A673 (cell line): Measurements from ENCODE around the gene FOS. TPM values are rescaled to one million over a fixed set of nuclear protein-coding genes. Genes with fewer than 3 reads are reported as not detected.
"Not testable (repeated sequence)": the region's sequence is repeated elsewhere in the genome, so short reads cannot be mapped to it uniquely, and the experiment has no call there.

Source experiments
- BruUV-seq: library from RNA; stranded (reverse); fragments of 400-500 nt; replicated peaks from 2 replicates; lab custom pipeline; 2021; lab: Mats Ljungman, UMichigan
- CTCF ChIA-PET: fragments of 300-600 bp; sonication (Branson Sonifier 250); formaldehyde crosslinking; loops from one replicate; lab custom pipeline; 2022; ENCODE audit warnings: antibody characterized with exemption; lab: Charles Lee
- POLR2A ChIA-PET: fragments of 300-600 bp; sonication (Branson Sonifier 250); formaldehyde crosslinking; loops from one replicate; lab custom pipeline; 2022; ENCODE audit warnings: antibody characterized with exemption; ENCODE audit not compliant: low non-redundant PET; lab: Charles Lee
- DNase-seq: peaks from one replicate; pipeline ENCODE4 v3.0.0-alpha.2; 2015; ENCODE audit warnings: low spot score
- H3K27ac ChIP-seq: fragments of 200-600 bp; sonication (generic); 2 replicates; pipeline ENCODE4 v1.5.1; 2016; ENCODE audit warnings: mixed run types, low read depth, mild to moderate bottlenecking, mixed read lengths, antibody characterized with exemption, low read length; ENCODE audit not compliant: poor library complexity, severe bottlenecking
- H3K27me3 ChIP-seq: fragments of 200-600 bp; sonication (generic); replicated peaks from 2 replicates; pipeline ENCODE4 v1.6.1; 2017; ENCODE audit warnings: mixed run types, low read depth, mild to moderate bottlenecking, mixed read lengths, antibody characterized with exemption, low read length; ENCODE audit not compliant: insufficient read depth, poor library complexity
- H3K36me3 ChIP-seq: fragments of 200-600 bp; sonication (generic); 2 replicates; pipeline ENCODE4 v1.6.1; 2016; ENCODE audit warnings: mixed run types, mild to moderate bottlenecking, mixed read lengths, antibody characterized with exemption, low read length; ENCODE audit not compliant: insufficient read depth, poor library complexity, severe bottlenecking
- H3K4me1 ChIP-seq: fragments of 200-600 bp; sonication (generic); 2 replicates; pipeline ENCODE4 v1.6.1; 2017; ENCODE audit warnings: mixed run types, mild to moderate bottlenecking, mixed read lengths, antibody characterized with exemption, low read length; ENCODE audit not compliant: insufficient read depth, poor library complexity, severe bottlenecking
- H3K4me3 ChIP-seq: fragments of 200-600 bp; sonication (generic); 2 replicates; pipeline ENCODE4 v1.5.1; 2016; ENCODE audit warnings: low read depth, mixed run types, mild to moderate bottlenecking, mixed read lengths, low read length; ENCODE audit not compliant: poor library complexity, severe bottlenecking
- H3K9me3 ChIP-seq: fragments of 200-600 bp; sonication (generic); 2 replicates; pipeline ENCODE4 v1.6.1; 2016; ENCODE audit warnings: mixed run types, low read depth, mild to moderate bottlenecking, mixed read lengths, antibody characterized with exemption, low read length; ENCODE audit not compliant: poor library complexity, severe bottlenecking
- EZH2 ChIP-seq: fragments of 200-600 bp; sonication (generic); IDR thresholded peaks from 2 replicates; pipeline ENCODE4 v1.6.1; 2017; ENCODE audit warnings: borderline replicate concordance, low read depth, mild to moderate bottlenecking, mixed read lengths, antibody characterized with exemption, low read length; ENCODE audit not compliant: poor library complexity, severe bottlenecking
- intact Hi-C: fragments of 100-400 bp; cut with micrococcal nuclease; formaldehyde crosslinking; loops from one replicate; pipeline ENCODE4 v1.10.0; 2022; ENCODE audit not compliant: unreplicated experiment
- total RNA-seq: library from RNA; stranded (reverse); gene quantifications from 2 replicates; pipeline ENCODE4 v1.2.3, GENCODE V29; 2021
- TF ChIP-seq, protein P1 (sequence below): fragments of 300-800, 200-600 bp; sonication (generic); conservative IDR thresholded peaks from 2 replicates; pipeline ENCODE4 v1.5.1; 2017; ENCODE audit warnings: low read depth, mild to moderate bottlenecking, antibody characterized with exemption, low read length, moderate library complexity, mixed read lengths

The FOS gene
- total RNA-seq, 1 experiment from 2014 or later, result 13.7 TPM

DNA sequence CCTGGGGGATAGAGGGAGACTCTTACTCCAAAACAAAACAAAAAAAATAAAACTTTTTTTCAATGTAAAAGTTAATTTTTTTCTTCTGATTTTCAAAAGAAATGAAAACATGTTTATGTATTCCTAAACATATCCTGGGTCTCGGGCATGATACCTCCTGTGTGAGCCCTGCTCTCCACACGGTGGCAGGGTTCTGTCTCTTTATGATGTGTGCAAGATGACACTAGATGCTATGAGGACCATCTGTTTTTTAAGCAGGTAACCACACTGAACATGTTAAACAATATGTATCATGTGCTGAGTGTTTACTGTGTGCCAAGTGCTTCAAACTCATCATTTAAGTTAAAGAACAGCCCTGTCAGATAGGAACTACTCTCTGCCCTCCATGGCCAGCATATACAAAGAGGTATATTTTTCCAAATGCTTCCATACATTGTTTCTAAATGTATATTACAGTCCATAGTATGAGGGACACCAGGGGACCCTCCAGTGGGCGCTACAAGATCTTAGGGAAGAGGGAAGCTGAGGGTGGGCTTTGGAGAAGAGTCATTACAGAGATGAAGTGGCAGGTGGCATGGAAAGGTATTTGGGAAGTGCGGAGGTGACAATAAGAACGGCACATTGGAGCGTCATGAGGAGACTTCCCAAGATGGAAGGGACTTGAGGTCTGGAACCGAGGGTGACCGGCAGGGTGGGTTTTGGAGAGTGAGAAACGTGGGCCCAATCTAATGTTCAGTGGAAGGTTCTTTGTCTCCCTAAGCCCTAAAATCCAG, 28.5 kb downstream of the FOS start:
- Histone ChIP-seq H3K9me3 (no peaks in the 10 kb centered on the region), H3K4me3 (no peak overlapping the region), H3K36me3 (no peaks in the 10 kb centered on the region), H3K4me1 (peaks cover 9% of the 10 kb centered on the region), H3K27ac (no peak overlapping the region), H3K27me3 (no peaks in the 10 kb centered on the region)
- BruUV-seq, result no TSS peak
- TF ChIP-seq, protein P1, sequence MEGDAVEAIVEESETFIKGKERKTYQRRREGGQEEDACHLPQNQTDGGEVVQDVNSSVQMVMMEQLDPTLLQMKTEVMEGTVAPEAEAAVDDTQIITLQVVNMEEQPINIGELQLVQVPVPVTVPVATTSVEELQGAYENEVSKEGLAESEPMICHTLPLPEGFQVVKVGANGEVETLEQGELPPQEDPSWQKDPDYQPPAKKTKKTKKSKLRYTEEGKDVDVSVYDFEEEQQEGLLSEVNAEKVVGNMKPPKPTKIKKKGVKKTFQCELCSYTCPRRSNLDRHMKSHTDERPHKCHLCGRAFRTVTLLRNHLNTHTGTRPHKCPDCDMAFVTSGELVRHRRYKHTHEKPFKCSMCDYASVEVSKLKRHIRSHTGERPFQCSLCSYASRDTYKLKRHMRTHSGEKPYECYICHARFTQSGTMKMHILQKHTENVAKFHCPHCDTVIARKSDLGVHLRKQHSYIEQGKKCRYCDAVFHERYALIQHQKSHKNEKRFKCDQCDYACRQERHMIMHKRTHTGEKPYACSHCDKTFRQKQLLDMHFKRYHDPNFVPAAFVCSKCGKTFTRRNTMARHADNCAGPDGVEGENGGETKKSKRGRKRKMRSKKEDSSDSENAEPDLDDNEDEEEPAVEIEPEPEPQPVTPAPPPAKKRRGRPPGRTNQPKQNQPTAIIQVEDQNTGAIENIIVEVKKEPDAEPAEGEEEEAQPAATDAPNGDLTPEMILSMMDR, result peak; percentile 73
- TF ChIP-seq EZH2, result no peak
- intact Hi-C loops, result loop anchor here (1.0 to 5.0 kb wide), 4 partner anchors 181 to 675 kb away; partner anchors contain the start of gene TGFB3
- peak; percentile 60 for DNase-seq
- POLR2A ChIA-PET, result no interaction called here
- CTCF ChIA-PET, result interaction anchor here (0.6 to 1.4 kb wide), 3 partner anchors 180 to 181 kb away, joined by 3 to 17 read pairs (median 4); no protein-coding TSS in a partner anchor

DNA sequence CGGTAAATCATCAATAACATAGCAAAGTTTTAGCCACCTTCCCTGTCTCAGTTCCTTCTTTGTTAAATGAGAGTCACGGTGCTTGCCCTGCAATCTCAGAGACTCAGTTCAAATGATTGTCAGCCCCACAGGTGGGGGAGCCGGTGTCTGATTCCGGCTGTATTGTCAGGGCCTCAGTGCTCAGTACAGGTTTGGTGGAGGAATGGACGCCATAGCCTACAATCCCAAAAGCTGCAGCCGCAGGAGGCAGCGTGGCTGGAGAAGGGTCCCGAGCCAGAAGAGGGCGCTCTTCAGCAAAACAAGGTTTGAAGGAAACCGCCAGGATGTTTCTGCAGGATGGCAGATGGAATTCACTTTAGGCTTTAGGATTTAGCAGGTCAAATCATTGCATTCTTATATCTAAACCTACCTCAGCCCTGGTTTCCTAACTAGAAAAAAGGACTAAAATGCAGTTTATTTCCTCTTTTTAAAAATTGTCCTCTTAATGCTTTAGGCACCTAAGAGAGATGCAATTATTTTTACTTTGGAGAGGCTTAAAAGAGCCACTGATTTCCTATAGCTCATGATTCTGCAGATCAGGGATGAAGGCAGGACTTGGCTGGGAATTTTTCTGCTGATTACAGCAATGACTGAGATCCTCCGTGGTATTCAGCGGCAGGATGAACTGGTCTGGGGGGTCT, 29.2 kb downstream of the FOS start:
- Histone ChIP-seq H3K4me3 (no peak overlapping the region), H3K27me3 (no peaks in the 10 kb centered on the region), H3K4me1 (peaks cover 9% of the 10 kb centered on the region), H3K27ac (no peak overlapping the region), H3K9me3 (no peaks in the 10 kb centered on the region), H3K36me3 (no peaks in the 10 kb centered on the region)
- TF ChIP-seq EZH2, result no peak
- TF ChIP-seq, protein P1, result peak; percentile 95
- DNase-seq, result peak; percentile 86
- CTCF ChIA-PET, result interaction anchor here (0.7 to 1.4 kb wide), 3 partner anchors 48 to 181 kb away, joined by 3 to 17 read pairs (median 3); no protein-coding TSS in a partner anchor
- intact Hi-C loops, result loop anchor here (1.0 to 5.0 kb wide), 4 partner anchors 180 to 674 kb away; partner anchors contain the start of gene TGFB3
- BruUV-seq, result no TSS peak
- POLR2A ChIA-PET, result interaction anchor here (0.7 kb wide), 1 partner anchor 178 kb away, joined by 5 read pairs; no protein-coding TSS in a partner anchor

DNA sequence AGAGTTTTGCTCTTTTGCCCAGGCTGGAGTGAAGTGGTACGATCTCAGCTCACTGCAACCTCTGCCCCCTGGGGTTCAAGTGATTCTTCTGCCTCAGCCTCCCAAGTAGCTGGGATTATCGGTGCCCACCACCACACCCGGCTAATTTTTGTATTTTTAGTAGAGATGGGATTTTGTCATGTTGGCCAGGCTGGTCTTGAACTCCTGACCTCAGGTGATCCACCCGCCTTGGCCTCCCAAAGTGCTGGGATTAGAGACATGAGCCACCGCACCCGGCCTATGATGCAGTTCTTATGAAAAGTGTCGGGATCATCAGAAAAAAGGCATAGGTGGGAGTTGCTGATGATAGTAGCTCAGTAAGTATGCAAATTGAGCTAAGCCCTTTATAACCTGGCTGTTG, 30.4 kb downstream of the FOS start:
- POLR2A ChIA-PET, result interaction anchor here (0.7 kb wide), 1 partner anchor 354 kb away, joined by 4 read pairs; the partner anchor contains the start of gene PGF
- not testable (repeated sequence) for H3K4me3 ChIP-seq, H3K36me3 ChIP-seq, H3K27me3 ChIP-seq, H3K4me1 ChIP-seq, DNase-seq, H3K9me3 ChIP-seq, BruUV-seq, H3K27ac ChIP-seq
- intact Hi-C loops, result loop anchor here (5.0 kb wide), 1 partner anchor 673 kb away; the partner anchor contains the start of gene TGFB3
- CTCF ChIA-PET, result interaction anchor here (0.7 to 1.0 kb wide), 3 partner anchors 19 to 179 kb away, joined by 3 to 5 read pairs (median 4); no protein-coding TSS in a partner anchor

DNA sequence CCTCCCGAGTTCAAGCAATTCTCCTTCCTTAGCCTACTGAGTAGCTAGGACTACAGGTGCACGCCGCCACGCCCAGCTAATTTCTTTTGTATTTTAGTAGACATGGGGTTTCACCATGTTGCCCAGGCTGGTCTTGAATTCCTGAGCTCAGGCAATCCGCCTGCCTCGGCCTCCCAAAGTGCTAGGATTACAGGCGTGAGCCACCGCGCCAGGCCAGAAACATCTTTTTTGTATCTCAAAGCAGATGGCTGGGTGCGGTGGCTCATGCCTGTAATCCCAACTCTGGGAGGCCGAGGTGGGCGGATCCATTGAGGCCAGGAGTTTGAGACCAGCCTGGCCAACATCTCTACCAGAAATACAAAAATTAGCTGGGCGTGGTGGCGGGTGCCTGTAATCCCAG, 30.9 kb downstream of the FOS start:
- not testable (repeated sequence) for DNase-seq, H3K4me1 ChIP-seq, BruUV-seq, H3K36me3 ChIP-seq, H3K4me3 ChIP-seq, H3K27me3 ChIP-seq, H3K9me3 ChIP-seq, H3K27ac ChIP-seq
- intact Hi-C loops, result loop anchor here (5.0 kb wide), 1 partner anchor 673 kb away; the partner anchor contains the start of gene TGFB3
- ChIA-PET POLR2A (interaction anchor here (0.7 kb wide), 1 partner anchor 354 kb away, joined by 4 read pairs; the partner anchor contains the start of gene PGF), CTCF (interaction anchor here (0.9 kb wide), 1 partner anchor 20 kb away, joined by 4 read pairs; no protein-coding TSS in a partner anchor)
